Islet precursor cell (in vitro differentiated cells): Measurements from ENCODE around the gene SFT2D1.
"Not testable (repeated sequence)": the region's sequence is repeated elsewhere in the genome, so short reads cannot be mapped to it uniquely, and the experiment has no call there.

ENCODE experiments used
- DNase-seq: peaks from one replicate; pipeline ENCODE4 v3.0.0-alpha.2; 2018

SFT2D1 gene

GRCh38 chr6:166362427-166362826, 20.1 kb upstream of the SFT2D1 start:
- DNase-seq = not testable (repeated sequence)

- no peak for DNase-seq
Measured at GRCh38 chr6:166361077-166361429, 18.7 kb upstream of the SFT2D1 start.

DNA sequence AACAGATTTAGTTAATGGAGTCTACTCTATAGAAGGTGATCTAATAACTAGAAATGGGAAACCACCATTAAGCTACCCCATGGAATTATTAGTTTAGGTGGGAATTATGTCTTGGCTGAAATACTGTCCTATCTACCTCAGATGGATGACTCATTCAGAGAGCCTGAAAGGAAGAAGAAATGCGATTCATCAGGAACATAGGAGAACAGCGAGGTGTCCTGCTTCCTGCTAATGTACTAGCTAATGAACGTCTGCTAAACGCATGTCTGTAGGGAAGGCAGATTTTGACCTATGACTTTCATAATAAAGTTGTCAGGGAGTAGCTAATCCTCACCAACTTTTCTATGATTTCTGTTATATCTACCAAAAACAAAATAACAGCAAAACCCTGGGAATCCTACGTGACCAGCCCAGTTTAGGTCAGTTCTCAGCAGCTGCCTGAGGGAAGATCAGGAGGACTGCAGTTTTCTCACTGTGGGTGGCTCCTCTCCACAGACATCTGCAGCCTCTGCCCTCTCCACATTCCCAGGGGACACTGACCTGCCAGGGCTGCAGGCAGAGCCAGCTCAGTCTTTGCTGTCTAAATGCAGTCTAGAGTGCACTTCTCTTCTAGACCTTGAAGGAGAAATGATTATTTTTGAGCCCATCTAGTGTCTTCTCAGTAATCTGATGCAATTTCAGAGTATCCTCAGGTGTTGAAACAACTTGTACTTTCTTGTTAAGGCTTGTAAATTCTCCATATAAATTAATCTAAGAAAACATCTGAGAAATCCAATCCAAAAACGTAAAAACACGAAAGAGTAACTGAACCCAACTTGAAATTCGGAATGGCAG, 18.1 kb upstream of the SFT2D1 start:
- DNase-seq = peak; percentile 81

DNA sequence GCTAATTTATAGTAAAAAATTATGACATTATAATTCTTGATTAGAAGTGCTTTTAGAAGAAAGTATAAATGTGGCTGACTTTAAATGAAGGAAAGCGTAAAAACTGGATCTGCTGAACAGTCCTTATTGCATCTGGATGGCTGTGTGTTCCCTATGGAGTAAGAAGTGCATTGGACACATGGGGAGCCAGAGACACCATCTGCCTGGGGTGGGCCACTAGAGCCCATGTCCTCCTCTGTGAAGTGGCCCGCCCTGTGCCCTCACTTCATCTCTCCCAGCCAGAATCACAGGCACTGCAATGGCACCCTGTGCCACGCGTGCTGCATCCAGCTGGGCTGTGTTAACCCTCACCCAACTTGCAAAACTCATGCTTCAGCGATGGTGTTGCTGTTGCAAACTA, 13.2 kb upstream of the SFT2D1 start:
- DNase-seq = no peak

DNA sequence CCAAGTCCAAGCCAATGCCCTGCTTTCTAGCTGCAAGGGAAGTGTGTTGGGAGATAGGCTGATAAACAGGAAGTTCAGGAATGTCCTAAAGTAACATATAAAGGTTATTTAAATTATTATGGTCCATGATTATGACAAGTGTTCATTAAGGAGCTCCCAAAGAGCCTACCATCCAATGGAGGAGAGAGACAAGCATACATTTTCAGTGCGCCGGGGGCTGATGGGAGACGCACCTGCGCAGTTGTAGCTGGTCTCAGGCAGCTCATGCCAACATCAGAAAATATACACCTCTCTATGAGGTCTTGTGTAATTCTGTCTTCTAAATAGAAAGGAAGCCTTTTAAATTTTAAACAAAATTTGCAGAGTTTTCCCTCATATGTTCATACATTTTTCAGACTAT, 12.6 kb upstream of the SFT2D1 start:
- DNase-seq = no peak

- no peak for DNase-seq
Measured at GRCh38 chr6:166354143-166354542, 11.8 kb upstream of the SFT2D1 start.

GRCh38 chr6:166353507-166353906, 11.2 kb upstream of the SFT2D1 start:
- no peak for DNase-seq

- DNase-seq = no peak
Measured at GRCh38 chr6:166352923-166353322, 10.6 kb upstream of the SFT2D1 start.

DNA sequence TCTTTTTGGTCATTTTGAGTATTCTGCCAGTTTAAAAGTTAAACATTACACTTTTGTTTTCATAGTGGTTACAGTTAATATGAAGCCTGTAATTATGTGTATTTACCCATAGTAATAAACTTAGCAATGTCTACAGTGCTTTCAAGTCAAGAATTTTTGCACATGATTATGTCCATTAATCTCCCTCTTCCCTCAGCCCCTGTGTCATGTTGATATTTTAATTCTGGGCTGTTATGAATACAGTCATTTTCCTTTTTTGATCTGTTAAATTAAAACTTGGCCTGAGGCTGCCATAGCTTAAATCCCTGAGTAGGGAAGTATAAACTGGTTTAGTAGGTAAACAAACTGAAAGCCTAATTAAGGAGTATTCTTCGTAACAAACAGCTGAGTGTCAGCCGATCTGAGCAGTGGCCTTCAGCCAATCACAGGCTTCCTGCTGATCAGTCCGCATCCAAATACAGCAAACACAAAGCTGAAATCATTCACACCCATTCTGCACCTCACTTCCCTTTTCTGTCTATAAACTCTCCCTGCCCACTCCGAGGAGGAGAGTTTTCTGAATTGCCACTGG, 9.5 kb upstream of the SFT2D1 start:
- DNase-seq = no peak

GRCh38 chr6:166348305-166348949, 6.1 kb upstream of the SFT2D1 start:
- no peak for DNase-seq

DNA sequence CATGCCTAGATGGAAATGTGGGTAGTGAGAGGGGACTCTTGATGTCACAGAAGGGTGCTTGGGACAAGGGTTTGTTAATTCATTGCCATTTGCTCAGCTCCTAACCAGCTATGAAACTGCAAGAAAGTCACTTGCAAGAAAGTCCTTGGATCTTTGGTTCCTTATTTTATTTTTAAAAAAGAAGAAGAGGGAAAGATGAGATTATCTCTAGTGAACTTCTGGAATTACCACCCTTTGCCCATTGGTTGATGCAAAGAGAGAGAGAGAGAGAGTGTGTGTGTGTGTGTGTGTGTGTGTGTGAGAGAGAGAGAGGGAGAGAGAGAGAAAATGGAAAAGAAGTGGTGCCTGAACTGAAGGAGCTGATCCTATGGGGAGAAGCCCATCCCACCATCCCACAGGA, 4.6 kb upstream of the SFT2D1 start:
- no peak for DNase-seq

DNA sequence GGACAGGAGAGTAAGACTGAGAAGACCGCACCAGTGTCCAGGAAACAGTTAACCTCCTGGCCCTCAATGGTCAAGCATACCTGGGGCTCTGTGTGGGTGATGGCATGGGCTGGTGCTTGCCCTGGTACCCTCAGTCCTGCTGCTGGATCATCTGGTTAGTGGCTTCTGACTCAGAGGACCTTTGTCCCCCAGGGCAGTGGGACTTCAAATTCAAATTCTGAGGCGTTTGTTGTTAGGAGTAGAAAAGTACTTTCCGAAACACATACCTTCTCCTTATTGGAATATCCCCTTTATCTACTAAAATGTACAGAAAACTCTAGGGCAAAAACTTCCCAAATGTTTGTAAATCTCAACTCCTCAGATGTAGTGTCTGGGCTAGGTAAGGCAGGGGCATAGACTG, 4.1 kb upstream of the SFT2D1 start:
- DNase-seq = no peak

DNA sequence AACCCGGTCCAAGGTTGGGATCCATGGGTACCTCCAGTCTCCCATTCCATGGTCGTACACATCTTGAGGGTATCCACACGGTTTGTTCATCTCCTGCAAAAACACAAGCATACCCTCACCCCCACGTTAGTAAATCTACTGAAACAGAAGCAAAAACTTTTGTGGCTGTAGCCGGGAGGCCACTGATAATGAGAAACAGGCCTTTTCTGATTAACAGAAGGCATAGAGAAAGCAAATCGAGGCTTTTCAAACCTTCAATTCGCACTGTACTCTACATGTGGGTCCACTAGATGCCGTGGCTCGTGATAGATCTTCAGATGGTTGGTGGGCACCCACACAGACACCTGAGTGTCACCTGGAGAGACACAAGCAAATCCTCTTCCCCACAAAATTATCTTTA, 3.3 kb upstream of the SFT2D1 start:
- not testable (repeated sequence) for DNase-seq

DNA sequence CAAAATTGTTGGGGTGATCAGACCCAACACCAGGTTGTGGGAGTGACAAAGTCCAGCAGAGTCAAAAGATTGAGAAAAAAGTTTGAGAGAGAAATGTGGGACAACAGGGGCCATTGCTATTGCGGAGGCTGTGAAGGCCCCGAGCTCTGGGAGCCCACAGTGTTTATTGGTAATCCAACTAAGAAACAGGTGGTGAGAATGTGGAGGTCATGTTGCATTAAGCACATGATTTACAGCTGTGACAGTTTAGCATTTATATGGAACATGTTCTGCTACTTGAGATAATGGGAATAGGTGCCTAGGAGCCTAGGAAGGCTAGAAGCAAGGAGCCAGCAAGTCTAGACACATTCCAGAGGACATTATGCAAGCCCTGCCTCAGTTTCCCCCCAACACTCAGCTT, 2.6 kb upstream of the SFT2D1 start:
- DNase-seq = not testable (repeated sequence)

DNA sequence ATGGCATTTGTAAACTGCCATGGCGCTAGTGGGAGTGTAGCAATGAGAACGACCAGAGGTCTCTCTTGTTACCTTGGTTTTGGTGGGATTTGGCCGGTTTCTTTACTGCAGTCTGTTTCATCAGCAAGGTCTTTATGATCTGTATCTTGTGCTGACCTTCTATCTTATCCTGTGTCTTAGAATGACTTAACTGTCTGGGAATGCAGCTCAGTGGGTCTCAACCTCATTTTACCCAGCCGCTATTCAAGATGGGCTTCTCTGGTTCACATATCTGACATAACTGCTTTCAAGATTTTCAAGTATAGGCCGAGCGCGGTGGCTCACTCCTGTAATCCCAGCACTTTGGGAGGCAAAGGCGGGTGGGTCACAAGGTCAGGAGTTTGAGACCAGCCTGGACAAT, 1.9 kb upstream of the SFT2D1 start:
- peak; percentile 92 for DNase-seq

DNA sequence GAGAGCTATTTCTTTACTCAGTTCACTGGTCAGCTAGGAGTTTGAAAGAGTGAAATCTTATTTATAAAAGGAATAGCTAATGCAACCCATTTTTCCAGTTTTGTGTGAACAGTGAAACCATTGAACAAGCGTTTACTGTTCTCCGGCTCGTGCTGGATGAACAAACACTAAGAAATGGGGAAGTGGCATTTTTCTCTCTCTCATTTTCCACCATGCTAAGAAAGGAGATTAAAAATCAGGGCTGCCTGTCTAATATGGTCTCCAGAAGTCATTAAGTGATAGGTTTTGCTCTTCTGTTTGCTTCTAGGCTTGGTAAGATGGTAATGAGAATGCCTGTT, 774 bp upstream of the SFT2D1 start:
- DNase-seq = no peak

DNA sequence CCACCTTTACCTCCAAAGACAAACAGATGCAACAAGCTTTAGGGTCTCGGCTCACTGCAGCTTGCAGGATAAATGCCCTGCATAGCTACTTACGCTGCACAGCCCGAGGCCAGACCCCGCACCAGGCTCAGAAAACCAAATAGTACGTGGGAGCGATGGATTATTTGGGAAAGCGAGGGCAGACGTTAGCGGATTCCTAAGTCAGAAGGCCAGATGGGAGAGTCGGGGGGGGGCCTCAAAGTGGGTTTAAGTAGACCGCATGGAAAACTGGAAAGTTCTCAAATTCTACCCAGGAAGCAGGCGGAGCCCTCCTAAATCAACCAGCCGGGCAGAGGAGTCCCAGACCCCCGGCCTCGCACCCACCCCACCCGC, 382 bp downstream of the SFT2D1 start:
- no peak for DNase-seq

GRCh38 chr6:166341464-166341863, 881 bp downstream of the SFT2D1 start:
- no peak for DNase-seq

- no peak for DNase-seq
Measured at GRCh38 chr6:166338854-166339253, 3.5 kb downstream of the SFT2D1 start.

GRCh38 chr6:166336847-166337246, 5.5 kb downstream of the SFT2D1 start:
- DNase-seq = no peak

GRCh38 chr6:166335378-166336302, 6.7 kb downstream of the SFT2D1 start:
- DNase-seq = no peak

- no peak for DNase-seq
Measured at GRCh38 chr6:166334878-166335277, 7.5 kb downstream of the SFT2D1 start.
